CD14-positive monocyte (primary cell): Measurements from ENCODE around the gene CPOX. TPM values are rescaled to one million over a fixed set of nuclear protein-coding genes. Genes with fewer than 3 reads are reported as not detected.

Experiments
- DNase-seq, 3 donors: peaks; one replicate each; pipeline ENCODE4 v3.0.0-alpha.2; 2011 to 2022
- H2AFZ ChIP-seq: 2 replicates; pipeline ENCODE4 v1.6.0; 2012; ENCODE audit warnings: mild to moderate bottlenecking, low read depth, low read length, inconsistent platforms; ENCODE audit not compliant: insufficient read depth, poor library complexity, severe bottlenecking
- H3K27ac ChIP-seq, 2 donors: 1 replicate in 1 of 2; 2 replicates in 1 of 2; pipeline ENCODE4 v1.5.1; 2012 to 2013; ENCODE audit warnings: low read length in 2 of 2, control low read depth in 1 of 2, inconsistent platforms in 1 of 2, low read depth in 1 of 2, mild to moderate bottlenecking in 1 of 2
- H3K27me3 ChIP-seq, 2 donors: one replicate each; pipeline versions ENCODE4 v1.6.0 to v1.6.1; 2011 to 2013; ENCODE audit warnings: low read length in 2 of 2; ENCODE audit not compliant: control insufficient read depth in 2 of 2, insufficient read depth in 2 of 2
- H3K36me3 ChIP-seq, 2 donors: replicated peaks in 1 of 2; 1 replicate in 1 of 2; 2 replicates in 1 of 2; pipeline versions ENCODE4 v1.5.1 to v1.6.1; 2012 to 2013; ENCODE audit warnings: low read length in 2 of 2, control low read depth in 1 of 2, inconsistent platforms in 1 of 2, mild to moderate bottlenecking in 1 of 2; ENCODE audit not compliant: insufficient read depth in 2 of 2, control insufficient read depth in 1 of 2
- H3K4me1 ChIP-seq, 2 donors: 1 replicate in 1 of 2; 2 replicates in 1 of 2; pipeline versions ENCODE4 v1.5.1 to v1.6.1; 2012 to 2013; ENCODE audit warnings: low read length in 2 of 2, control low read depth in 1 of 2, inconsistent platforms in 1 of 2, mild to moderate bottlenecking in 1 of 2, moderate library complexity in 1 of 2; ENCODE audit not compliant: insufficient read depth in 2 of 2, control insufficient read depth in 1 of 2
- H3K4me2 ChIP-seq: replicated peaks from 2 replicates; pipeline ENCODE3; 2012; ENCODE audit warnings: low read length, moderate library complexity, mild to moderate bottlenecking; ENCODE audit not compliant: poor library complexity, severe bottlenecking; ENCODE audit errors: extremely low read depth
- H3K4me3 ChIP-seq, 3 experiments: fragments of 200-600 bp in 1 of 3; sonication (generic) in 1 of 3; replicated peaks in 1 of 3; 1 replicate in 2 of 3; 2 replicates in 1 of 3; pipeline ENCODE4 v1.5.1; 2011 to 2013; ENCODE audit warnings: low read length in 3 of 3, mild to moderate bottlenecking in 3 of 3, control low read depth in 2 of 3, low read depth in 2 of 3, inconsistent platforms in 1 of 3, moderate library complexity in 1 of 3
- H3K79me2 ChIP-seq: 2 replicates; pipeline ENCODE4 v1.6.0; 2012; ENCODE audit warnings: mild to moderate bottlenecking, control low read depth, inconsistent platforms, low read length, moderate library complexity; ENCODE audit not compliant: insufficient read depth
- H3K9ac ChIP-seq: 2 replicates; pipeline ENCODE4 v1.6.0; 2017; ENCODE audit warnings: low read length, mild to moderate bottlenecking; ENCODE audit not compliant: insufficient read depth, poor library complexity, severe bottlenecking
- H3K9me3 ChIP-seq, 2 donors: replicated peaks in 1 of 2; 1 replicate in 1 of 2; 2 replicates in 1 of 2; pipeline versions ENCODE4 v1.5.1 to v1.6.1; 2012 to 2013; ENCODE audit warnings: low read length in 2 of 2, control low read depth in 1 of 2; ENCODE audit not compliant: control insufficient read depth in 1 of 2, insufficient read depth in 1 of 2
- H4K20me1 ChIP-seq: 2 replicates; pipeline ENCODE4 v1.6.0; 2012; ENCODE audit warnings: mild to moderate bottlenecking, low read length, control low read depth, moderate library complexity; ENCODE audit not compliant: insufficient read depth
- H3K27ac Mint-ChIP-seq, 7 donors: one replicate each; pipeline ENCODE4 v1.8.0; 2020; ENCODE audit warnings: mild to moderate bottlenecking in 7 of 7, mixed read lengths in 7 of 7, moderate library complexity in 6 of 7, inconsistent platforms in 2 of 7
- H3K27me3 Mint-ChIP-seq, 3 donors: one replicate each; pipeline ENCODE4 v1.8.0; 2021 to 2022; ENCODE audit warnings: low read depth in 3 of 3, mild to moderate bottlenecking in 3 of 3, mixed read lengths in 3 of 3, moderate library complexity in 3 of 3, inconsistent platforms in 1 of 3
- H3K36me3 Mint-ChIP-seq, 2 donors: one replicate each; pipeline ENCODE4 v1.8.0; 2020; ENCODE audit warnings: mixed read lengths in 2 of 2, inconsistent platforms in 1 of 2, mild to moderate bottlenecking in 1 of 2
- H3K4me1 Mint-ChIP-seq: one replicate; pipeline ENCODE4 v1.8.0; 2020; ENCODE audit warnings: mild to moderate bottlenecking, mixed read lengths
- H3K4me3 Mint-ChIP-seq, 2 donors: one replicate each; pipeline ENCODE4 v1.8.0; 2020; ENCODE audit warnings: mild to moderate bottlenecking in 2 of 2, mixed read lengths in 2 of 2, moderate library complexity in 1 of 2
- H3K9me3 Mint-ChIP-seq, 7 donors: one replicate each; pipeline ENCODE4 v1.8.0; 2020 to 2022; ENCODE audit warnings: mixed read lengths in 7 of 7, mild to moderate bottlenecking in 6 of 7, moderate library complexity in 6 of 7, inconsistent platforms in 2 of 7
- CTCF ChIP-seq: fragments of 200-600 bp; IDR thresholded peaks from one replicate; pipeline ENCODE4 v1.8.0; 2022; ENCODE audit warnings: antibody characterized with exemption, mild to moderate bottlenecking
- WGBS: methylation state at CpG from one replicate; pipeline ENCODE4 v1.1.5; 2013; ENCODE audit warnings: missing lambda C conversion rate; ENCODE audit not compliant: insufficient coverage; 5-methylcytosine and 5-hydroxymethylcytosine counted together
- intact Hi-C, 2 donors: fragments of 100-400 bp; cut with micrococcal nuclease; formaldehyde crosslinking; loops; one replicate each; pipeline versions ENCODE4 v1.15.0 to v1.15.1; 2023
- polyA plus RNA-seq, 3 donors: library from polyadenylated mRNA; depleted of rRNA in 1 of 3; unstranded in 2 of 3; stranded (reverse) in 1 of 3; fragments of 300-500 nt in 2 of 3; fragments of >200 nt in 1 of 3; fragmentation: Illumina TruSeq in 2 of 3; gene quantifications; 1 replicate in 2 of 3; 2 replicates in 1 of 3; pipeline ENCODE4 v1.2.3, GENCODE V29; 2012 to 2021

CPOX gene
- polyA plus RNA-seq, 3 donors, result 4.2 to 12.8 (median 5.2) TPM

GRCh38 chr3:98589331-98590036 lies 3.9 kb downstream of the CPOX start:
- intact Hi-C loops, result loop anchor here in 1 of 2 donors (5.0 to 10.0 kb wide), 2 partner anchors 62 to 175 kb away; partner anchors contain the start of gene ST3GAL6
- Histone ChIP-seq H3K4me2 (no peak overlapping the region), H3K79me2 (peaks cover 25% of the 10 kb centered on the region), H3K27me3 (no peaks in the 10 kb centered on the region), H3K4me3 (no peak overlapping the region), H3K27ac (no peak overlapping the region), H3K4me1 (peaks cover 48 to 78% of the 10 kb centered on the region in 2 donors), H3K9me3 (no peaks in the 10 kb centered on the region), H2AFZ (no peak overlapping the region), H4K20me1 (peaks cover 13% of the 10 kb centered on the region), H3K36me3 (peaks cover 15 to 31% of the 10 kb centered on the region in 2 donors), H3K9ac (no peak overlapping the region)
- Mint-ChIP-seq H3K27ac (peak overlapping the region in 3 of 7 donors; percentile 41 to 78 (median 75)), H3K27me3 (peaks cover 0 to 3% (median 0%) of the 10 kb centered on the region in 3 donors), H3K9me3 (no peaks in the 10 kb centered on the region), H3K4me3 (no peak overlapping the region), H3K36me3 (peaks cover 24 to 39% of the 10 kb centered on the region in 2 donors), H3K4me1 (peaks cover 72% of the 10 kb centered on the region)
- no CpG with 5 or more reads among the region's 2 CpGs for WGBS
- no peak for TF ChIP-seq CTCF
- DNase-seq, result no peak

- Histone ChIP-seq H3K4me1 (peaks cover 39 to 69% of the 10 kb centered on the region in 2 donors), H3K9ac (no peak overlapping the region), H2AFZ (no peak overlapping the region), H3K4me2 (no peak overlapping the region), H3K27me3 (no peaks in the 10 kb centered on the region), H3K9me3 (no peaks in the 10 kb centered on the region), H3K36me3 (peaks cover 15 to 43% of the 10 kb centered on the region in 2 donors), H3K27ac (peak overlapping the region in 1 of 2 donors; percentile 1), H4K20me1 (peaks cover 13% of the 10 kb centered on the region), H3K4me3 (no peak overlapping the region), H3K79me2 (peaks cover 22% of the 10 kb centered on the region)
- TF ChIP-seq CTCF, result no peak
- Mint-ChIP-seq H3K27me3 (no peaks in the 10 kb centered on the region), H3K9me3 (no peaks in the 10 kb centered on the region), H3K4me1 (peaks cover 65% of the 10 kb centered on the region), H3K27ac (peak overlapping the region in 4 of 7 donors; percentile 25 to 67 (median 42)), H3K36me3 (peaks cover 35 to 51% of the 10 kb centered on the region in 2 donors), H3K4me3 (no peak overlapping the region)
- intact Hi-C loops, result no loop called here
- no peak for DNase-seq
These were observed 5.3 kb downstream of the CPOX start for GRCh38 chr3:98588065-98588464.
